Epithelial cell of proximal tubule (primary cell): ENCODE results near the gene ZNF101. TPM values are rescaled to one million over a fixed set of nuclear protein-coding genes. Genes with fewer than 3 reads are reported as not detected.

Experiments
- DNase-seq: peaks from one replicate; pipeline ENCODE4 v3.0.0-alpha.2; 2011; ENCODE audit warnings: low read depth
- H3K4me3 ChIP-seq: 2 replicates; pipeline ENCODE4 v1.5.1; 2011; ENCODE audit warnings: low read depth, mild to moderate bottlenecking, low read length
- CTCF ChIP-seq: conservative IDR thresholded peaks from 2 replicates; pipeline ENCODE4 v1.5.1; 2012; ENCODE audit warnings: low read depth, mild to moderate bottlenecking, low read length
- total RNA-seq: library from RNA; depleted of rRNA; stranded (reverse); fragments of >200 nt; gene quantifications from 2 replicates; pipeline ENCODE4 v1.2.3, GENCODE V29; 2015

The ZNF101 gene
- total RNA-seq, result 6.2 and 7.6 TPM in 2 replicates

DNA sequence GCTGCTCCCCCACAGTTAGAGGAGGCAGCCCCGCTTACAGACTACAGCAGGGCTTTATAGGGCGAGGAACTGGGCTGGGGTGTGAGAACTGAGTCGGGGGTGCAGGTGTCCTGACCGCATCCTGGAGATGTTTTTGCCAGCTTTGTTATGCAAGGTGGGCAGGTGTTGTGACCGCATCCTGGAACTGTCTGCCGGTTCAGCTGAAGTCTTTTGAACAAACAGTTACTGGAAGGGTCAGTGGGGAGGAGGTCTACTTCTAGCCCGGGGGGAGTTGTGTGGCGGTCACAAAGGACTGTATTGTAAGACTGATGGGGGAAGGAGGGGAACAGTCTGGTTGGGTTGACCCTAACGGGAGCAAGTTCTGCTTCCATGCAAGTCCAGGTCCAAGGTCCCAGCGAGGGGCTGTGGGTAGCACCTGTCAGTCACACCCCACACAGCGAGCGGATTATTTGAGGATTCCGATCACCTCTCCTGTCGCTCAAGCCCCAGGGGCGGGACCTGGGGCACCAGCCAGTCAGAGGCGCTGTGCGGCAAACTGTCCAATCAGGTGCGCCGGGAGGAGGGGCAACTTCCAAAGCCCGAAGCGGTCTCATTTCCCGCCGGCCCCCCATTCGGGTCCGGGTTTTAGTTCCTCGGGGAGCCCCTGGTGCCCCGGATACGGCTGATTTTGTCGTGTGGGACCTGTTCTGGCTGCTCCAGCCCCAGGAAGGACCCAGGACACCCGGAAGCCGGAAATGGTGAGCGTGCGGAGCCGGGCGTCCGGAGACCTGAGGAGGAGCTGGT, at the start of gene ZNF101:
TSS of gene ZNF101 (plus strand) at position 610 of the 783 bp plus-strand sequence. CDS start at position 735, 125 bp downstream.
- H3K4me3 ChIP-seq, result peak within 1 kb of the TSS; percentile 97
- TF ChIP-seq CTCF, result no peak
- peak; percentile 35 for DNase-seq

DNA sequence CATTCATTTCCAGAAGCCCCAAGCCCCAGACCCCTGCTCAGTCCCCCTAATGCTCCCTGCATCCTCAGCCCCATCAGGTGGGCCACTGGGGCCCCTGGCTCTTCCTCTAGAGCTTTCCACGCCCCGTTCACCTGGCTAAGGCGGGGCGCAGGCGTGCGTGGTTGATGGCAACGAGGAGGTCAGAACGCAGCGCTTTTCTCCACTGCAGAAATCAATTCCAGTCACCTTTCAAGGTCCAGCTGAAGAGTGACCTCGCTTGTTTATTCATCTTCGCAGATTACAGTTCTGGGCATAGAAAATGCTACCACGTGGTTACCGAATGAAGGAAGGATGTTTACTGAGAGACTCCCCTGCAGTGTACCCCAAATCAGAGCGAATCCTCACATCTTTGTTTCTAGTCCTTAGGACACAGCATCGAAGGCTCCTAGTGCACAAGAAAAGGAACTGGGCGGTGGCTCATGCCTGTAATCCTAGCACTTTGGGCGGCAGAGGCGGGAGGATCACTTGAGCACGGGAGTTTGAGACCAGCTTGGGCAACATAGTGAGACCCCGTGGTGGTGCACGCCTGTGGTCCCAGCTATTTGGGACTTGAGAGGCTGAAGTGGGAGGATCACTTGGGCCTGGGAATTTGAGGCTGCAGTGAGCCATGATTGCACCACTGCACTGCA, 49.3 kb upstream of the ZNF101 start:
- H3K4me3 ChIP-seq, result no peak overlapping the region
- no peak for TF ChIP-seq CTCF
- no peak for DNase-seq

DNA sequence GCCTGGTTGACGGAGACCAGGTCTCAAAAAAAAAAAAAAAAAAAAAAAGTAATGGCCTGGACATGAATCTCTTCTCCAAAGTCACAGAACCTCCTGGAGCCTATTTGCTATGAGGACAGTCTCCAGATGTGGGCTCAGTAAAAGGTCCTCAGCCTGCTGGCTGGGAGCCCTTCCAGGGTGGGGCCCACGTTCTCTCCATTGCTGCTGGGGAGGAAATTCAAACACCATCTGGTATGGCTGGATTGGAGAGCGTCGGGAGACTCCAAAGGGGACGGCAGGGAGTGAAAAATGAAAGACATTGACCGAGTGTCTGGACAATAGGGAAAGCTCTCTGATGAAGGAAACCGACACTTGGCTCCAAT, 48.8 kb upstream of the ZNF101 start:
- H3K4me3 ChIP-seq, result no peak overlapping the region
- TF ChIP-seq CTCF, result no peak
- DNase-seq, result no peak

DNA sequence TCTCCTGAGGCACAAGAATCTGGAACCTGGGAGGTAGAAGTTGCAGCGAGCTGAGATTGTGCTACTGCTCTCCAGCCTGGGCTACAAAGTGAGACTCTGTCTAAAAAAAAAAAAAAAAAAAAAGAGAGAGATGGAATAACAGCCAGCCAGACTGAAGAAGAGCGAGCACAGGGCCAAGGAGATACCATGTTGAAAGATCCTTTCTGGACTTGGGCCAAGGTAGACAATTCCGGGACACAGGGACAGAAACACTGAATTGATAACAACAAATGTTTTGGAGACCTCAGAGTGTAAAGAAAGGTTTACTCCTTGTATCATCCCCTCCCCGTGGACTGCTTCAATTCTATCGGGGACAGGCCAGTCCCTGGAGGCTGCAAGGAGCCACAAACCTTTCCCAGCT, 45.3 kb upstream of the ZNF101 start:
- no peak for TF ChIP-seq CTCF
- no peak overlapping the region for H3K4me3 ChIP-seq
- DNase-seq, result no peak

DNA sequence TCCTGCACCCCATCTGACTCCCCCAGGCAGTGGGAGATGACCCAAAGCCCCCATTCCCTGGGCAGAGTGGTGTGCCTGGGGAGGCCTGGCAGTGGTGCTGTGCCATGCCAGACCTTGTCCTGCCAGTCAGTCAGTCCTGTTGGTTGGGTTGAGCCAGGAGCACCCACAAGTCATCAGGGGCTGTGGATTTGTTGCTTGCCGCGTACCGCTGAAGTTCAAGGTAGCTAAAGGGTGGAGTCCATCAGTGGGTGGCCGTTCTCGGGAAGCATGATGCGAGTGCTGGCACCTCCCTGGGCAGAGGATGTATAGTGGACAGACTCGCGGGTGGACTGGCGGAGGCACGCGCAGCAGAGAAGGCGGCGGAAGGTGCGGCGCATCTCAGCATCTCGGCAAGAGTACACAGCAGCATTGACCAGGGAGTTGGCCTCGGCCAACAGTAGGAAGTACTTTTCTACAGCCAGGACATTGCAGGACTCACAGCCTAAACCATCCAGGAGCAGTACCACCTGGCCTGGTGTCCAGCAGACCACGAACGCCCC, 44.5 kb upstream of the ZNF101 start:
- TF ChIP-seq CTCF, result no peak
- no peak for DNase-seq
- H3K4me3 ChIP-seq, result no peak overlapping the region

DNA sequence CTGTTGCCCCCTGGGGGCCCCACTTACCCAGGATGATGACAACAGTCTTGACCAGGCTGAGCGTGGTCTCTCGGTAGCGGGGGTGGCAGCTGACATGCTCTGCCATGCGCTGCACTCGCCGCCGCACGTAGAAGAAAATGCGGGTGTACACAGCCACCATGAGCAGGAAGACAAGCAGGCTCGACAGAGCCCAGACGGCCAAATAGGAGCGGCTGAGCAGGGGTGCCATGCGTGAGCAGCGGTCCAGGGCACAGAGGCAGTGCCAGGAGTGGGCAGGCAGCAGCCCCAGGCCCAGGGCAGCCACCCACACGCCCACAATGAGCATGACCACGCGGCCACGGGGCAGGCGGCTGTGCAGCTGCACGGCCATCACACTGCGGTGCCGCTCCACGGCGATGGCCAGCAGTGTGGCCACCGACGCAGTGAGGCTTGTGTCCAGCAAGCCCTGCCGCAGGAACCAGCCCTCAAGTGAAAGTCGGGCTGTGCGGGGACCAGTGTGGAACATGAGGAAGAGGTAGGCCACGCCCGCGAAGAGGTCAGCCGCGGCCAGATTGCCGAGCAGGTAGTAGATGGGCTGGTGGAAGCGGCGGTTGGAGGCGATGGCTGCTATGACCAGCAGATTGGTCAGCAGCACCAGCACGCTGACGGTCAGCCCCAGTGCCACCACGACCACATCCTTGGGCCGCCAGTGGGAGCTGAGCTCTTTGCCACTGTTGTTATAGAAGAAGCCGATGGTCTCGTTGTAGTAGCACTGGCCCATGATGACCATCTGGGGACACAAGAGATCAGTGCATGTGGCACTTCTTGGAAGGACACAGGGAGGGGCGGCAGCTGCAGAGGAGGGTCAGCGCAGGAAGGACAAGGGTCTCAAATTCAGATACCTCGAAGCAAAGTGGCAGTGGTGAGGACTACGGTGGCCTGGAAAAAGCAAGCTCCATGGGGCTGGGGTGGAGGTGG, 41.8 kb upstream of the ZNF101 start:
- DNase-seq, result no peak
- H3K4me3 ChIP-seq, result no peak overlapping the region
- TF ChIP-seq CTCF, result no peak
